Upper lobe of left lung (tissue), 4 donors: ENCODE results near the gene ELOVL6.

Experiments used
- CTCF ChIP-seq, 6 experiments: fragments of 450-650 bp in 4 of 6; fragments of 200-600 bp in 2 of 6; sonication (generic) in 2 of 6; IDR thresholded peaks; one replicate each; pipeline ENCODE4 v1.5.1; 2016 to 2019; ENCODE audit warnings: antibody characterized with exemption in 6 of 6
- EP300 ChIP-seq, 4 donors: sonication (generic); formaldehyde crosslinking; IDR thresholded peaks; one replicate each; pipeline ENCODE4 v1.5.1; 2017; ENCODE audit warnings: antibody characterized with exemption in 4 of 4, control low read depth in 2 of 4
- POLR2A ChIP-seq, 4 donors: fragments of 450-650 bp; IDR thresholded peaks; one replicate each; pipeline ENCODE4 v1.5.1; 2016 to 2017; ENCODE audit warnings: antibody characterized with exemption in 4 of 4, mild to moderate bottlenecking in 2 of 4
- POLR2AphosphoS5 ChIP-seq, 2 donors: sonication (generic); formaldehyde crosslinking; IDR thresholded peaks; one replicate each; pipeline ENCODE4 v1.5.1; 2017; ENCODE audit warnings: antibody characterized with exemption in 2 of 2

GRCh38 chr4:110003401-110004187 is 194.8 kb downstream of the ELOVL6 start:
- TF ChIP-seq CTCF (IDR thresholded peaks at IDR 0.05) (no peak), POLR2A (IDR thresholded peaks at IDR 0.05) (no peak), POLR2AphosphoS5 (IDR thresholded peaks at IDR 0.05) (no peak), EP300 (IDR thresholded peaks at IDR 0.05) (no peak)
